Muscle of leg (tissue), 11 donors: ENCODE data around the gene CGNL1. TPM values are rescaled to one million over a fixed set of nuclear protein-coding genes. Genes with fewer than 3 reads are reported as not detected.

ENCODE experiments used
- DNase-seq: peaks from one replicate; pipeline ENCODE4 v3.0.0; 2013
- H3K27ac ChIP-seq: one replicate; pipeline ENCODE4 v1.5.1; 2013; ENCODE audit warnings: mild to moderate bottlenecking, low read length, control low read depth
- H3K27me3 ChIP-seq: one replicate; pipeline ENCODE4 v1.6.1; 2013; ENCODE audit warnings: low read length; ENCODE audit not compliant: control insufficient read depth, insufficient read depth
- H3K36me3 ChIP-seq: one replicate; pipeline ENCODE4 v1.6.1; 2013; ENCODE audit warnings: low read length; ENCODE audit not compliant: control insufficient read depth, insufficient read depth
- H3K4me1 ChIP-seq: one replicate; pipeline ENCODE4 v1.6.1; 2013; ENCODE audit warnings: low read length; ENCODE audit not compliant: control insufficient read depth, insufficient read depth
- H3K4me3 ChIP-seq: one replicate; pipeline ENCODE4 v1.5.1; 2013; ENCODE audit warnings: low read length, control low read depth
- H3K9me3 ChIP-seq: replicated peaks from 2 replicates; pipeline ENCODE4 v1.6.1; 2013; ENCODE audit warnings: low read depth, low read length; ENCODE audit not compliant: control insufficient read depth
- WGBS: methylation state at CpG from one replicate; pipeline ENCODE4 v1.1.5; 2013; ENCODE audit warnings: missing lambda C conversion rate; ENCODE audit not compliant: insufficient coverage; 5-methylcytosine and 5-hydroxymethylcytosine counted together
- polyA plus RNA-seq, 8 donors: library from polyadenylated mRNA; unstranded; fragments of 120-200 nt; gene quantifications; one replicate each; pipeline versions ENCODE4 v1.2.1 to v1.2.3, GENCODE V29; 2013; ENCODE audit warnings: inconsistent platforms in 1 of 8, low replicate concordance in 1 of 8; ENCODE audit not compliant: insufficient read length in 8 of 8, insufficient read depth in 1 of 8
- total RNA-seq: library from RNA; stranded (reverse); fragments of 120-200 nt; gene quantifications from one replicate; pipeline ENCODE4 v1.2.4, GENCODE V29; 2013

CGNL1 gene
- total and polyA plus RNA-seq, 9 donors: 6.3 to 13.7 (median 9.5) TPM

- peaks cover 7% of the 10 kb centered on the region for H3K4me1 ChIP-seq
- no peak for DNase-seq
- H3K4me3 ChIP-seq: no peak overlapping the region
- H3K9me3 ChIP-seq: no peaks in the 10 kb centered on the region
- WGBS: 91% methylated on average over 1 of the region's 6 CpGs
- no peaks in the 10 kb centered on the region for H3K36me3 ChIP-seq
- no peak overlapping the region for H3K27ac ChIP-seq
- no peaks in the 10 kb centered on the region for H3K27me3 ChIP-seq
These were observed 22.0 kb downstream of the CGNL1 start for GRCh38 chr15:57398336-57398735.

- H3K27ac ChIP-seq: no peak overlapping the region
- no peaks in the 10 kb centered on the region for H3K36me3 ChIP-seq
- H3K9me3 ChIP-seq: no peaks in the 10 kb centered on the region
- peaks cover 11% of the 10 kb centered on the region for H3K4me1 ChIP-seq
- DNase-seq: no peak
- H3K27me3 ChIP-seq: no peaks in the 10 kb centered on the region
- no peak overlapping the region for H3K4me3 ChIP-seq
- WGBS: no CpG with 5 or more reads among the region's 1 CpG
These were observed 25.2 kb downstream of the CGNL1 start for GRCh38 chr15:57401546-57401945.

GRCh38 chr15:57403017-57403416 is 26.7 kb downstream of the CGNL1 start:
- DNase-seq: peak; percentile 72
- 17% methylated on average over 2 of the region's 4 CpGs for WGBS
- Histone ChIP-seq H3K27ac (peak overlapping the region; percentile 44), H3K4me1 (peaks cover 11% of the 10 kb centered on the region), H3K27me3 (no peaks in the 10 kb centered on the region), H3K36me3 (no peaks in the 10 kb centered on the region), H3K4me3 (no peak overlapping the region), H3K9me3 (no peaks in the 10 kb centered on the region)

- H3K4me1 ChIP-seq: peaks cover 11% of the 10 kb centered on the region
- H3K36me3 ChIP-seq: no peaks in the 10 kb centered on the region
- H3K27ac ChIP-seq: peak overlapping the region; percentile 62
- H3K27me3 ChIP-seq: no peaks in the 10 kb centered on the region
- WGBS: 55% methylated on average over 2 of the region's 5 CpGs
- no peaks in the 10 kb centered on the region for H3K9me3 ChIP-seq
- peak; percentile 71 for DNase-seq
- H3K4me3 ChIP-seq: no peak overlapping the region
These were observed 27.4 kb downstream of the CGNL1 start for GRCh38 chr15:57403566-57404325.

GRCh38 chr15:57405133-57405532 is 28.8 kb downstream of the CGNL1 start:
- Histone ChIP-seq H3K27me3 (no peaks in the 10 kb centered on the region), H3K9me3 (no peaks in the 10 kb centered on the region), H3K27ac (no peak overlapping the region), H3K4me3 (no peak overlapping the region), H3K36me3 (no peaks in the 10 kb centered on the region), H3K4me1 (peaks cover 11% of the 10 kb centered on the region)
- no peak for DNase-seq
- WGBS: 75% methylated on average over 5 of the region's 5 CpGs

GRCh38 chr15:57406062-57406772 is 29.9 kb downstream of the CGNL1 start:
- no peak overlapping the region for H3K4me3 ChIP-seq
- WGBS: 86% methylated on average over 6 of the region's 7 CpGs
- H3K9me3 ChIP-seq: no peaks in the 10 kb centered on the region
- peaks cover 11% of the 10 kb centered on the region for H3K4me1 ChIP-seq
- no peak overlapping the region for H3K27ac ChIP-seq
- no peak for DNase-seq
- H3K36me3 ChIP-seq: no peaks in the 10 kb centered on the region
- no peaks in the 10 kb centered on the region for H3K27me3 ChIP-seq

GRCh38 chr15:57410373-57410772 is 34.1 kb downstream of the CGNL1 start:
- no peak overlapping the region for H3K27ac ChIP-seq
- WGBS: no CpG with 5 or more reads among the region's 3 CpGs

GRCh38 chr15:57411945-57412768 is 35.9 kb downstream of the CGNL1 start:
- DNase-seq: no peak
- Histone ChIP-seq H3K4me3 (no peak overlapping the region), H3K27me3 (no peaks in the 10 kb centered on the region), H3K9me3 (no peaks in the 10 kb centered on the region), H3K27ac (no peak overlapping the region), H3K36me3 (no peaks in the 10 kb centered on the region), H3K4me1 (no peaks in the 10 kb centered on the region)
- 67% methylated on average over 8 of the region's 12 CpGs for WGBS

More at GRCh38 chr15:57410373-57410772, 34.1 kb downstream of the CGNL1 start:
- Histone ChIP-seq H3K4me3 (no peak overlapping the region), H3K27me3 (no peaks in the 10 kb centered on the region), H3K4me1 (no peaks in the 10 kb centered on the region), H3K9me3 (no peaks in the 10 kb centered on the region), H3K36me3 (no peaks in the 10 kb centered on the region)
- no peak for DNase-seq

GRCh38 chr15:57415602-57416001 is 39.3 kb downstream of the CGNL1 start:
- no peaks in the 10 kb centered on the region for H3K27me3 ChIP-seq
- H3K4me1 ChIP-seq: no peaks in the 10 kb centered on the region
- H3K4me3 ChIP-seq: no peak overlapping the region
- H3K36me3 ChIP-seq: no peaks in the 10 kb centered on the region
- WGBS: 43% methylated on average over 5 of the region's 7 CpGs
- peak; percentile 69 for DNase-seq
- no peaks in the 10 kb centered on the region for H3K9me3 ChIP-seq
- peak overlapping the region; percentile 6 for H3K27ac ChIP-seq

- WGBS: 88% methylated on average over 11 of the region's 13 CpGs
- DNase-seq: no peak
These were observed 42.3 kb downstream of the CGNL1 start for GRCh38 chr15:57418635-57419034.

More at GRCh38 chr15:57418635-57419034, 42.3 kb downstream of the CGNL1 start:
- H3K27ac ChIP-seq: no peak overlapping the region
- no peaks in the 10 kb centered on the region for H3K9me3 ChIP-seq
- H3K4me3 ChIP-seq: no peak overlapping the region
- no peaks in the 10 kb centered on the region for H3K4me1 ChIP-seq
- H3K36me3 ChIP-seq: no peaks in the 10 kb centered on the region
- no peaks in the 10 kb centered on the region for H3K27me3 ChIP-seq
